Lower leg skin (tissue), 3 donors: Measurements from ENCODE around the gene DIP2A.

Experiments
- CTCF ChIP-seq, 3 donors: fragments of 450-650 bp; IDR thresholded peaks; one replicate each; pipeline ENCODE4 v1.5.1; 2016; ENCODE audit warnings: antibody characterized with exemption in 3 of 3, mild to moderate bottlenecking in 3 of 3, moderate library complexity in 2 of 3
- POLR2A ChIP-seq, 2 donors: fragments of 450-650 bp; IDR thresholded peaks; one replicate each; pipeline ENCODE4 v1.6.1; 2016 to 2017; ENCODE audit warnings: antibody characterized with exemption in 2 of 2, mild to moderate bottlenecking in 1 of 2, moderate library complexity in 1 of 2

DNA sequence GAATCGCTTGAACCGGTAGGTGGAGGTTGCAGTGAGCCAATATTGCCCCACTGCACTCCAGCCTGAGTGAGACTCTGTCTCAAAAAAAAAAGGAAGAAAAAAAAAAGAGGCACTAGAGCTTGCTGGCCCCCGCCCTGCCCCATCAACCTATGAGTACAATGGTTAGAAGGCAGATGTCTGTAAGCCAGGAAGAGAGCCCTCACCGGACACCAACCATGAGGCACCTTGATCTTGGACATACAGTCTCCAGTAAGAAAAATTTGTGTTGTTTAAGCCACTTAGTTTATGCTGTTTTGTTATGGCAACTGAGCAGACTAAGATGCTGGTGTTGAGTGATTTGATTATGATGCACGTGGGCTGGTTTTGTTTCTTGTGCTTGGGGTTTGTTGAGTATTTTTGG, 34.2 kb downstream of the DIP2A start:
- no peak for TF ChIP-seq POLR2A (IDR thresholded peaks at IDR 0.05)
- TF ChIP-seq CTCF (IDR thresholded peaks at IDR 0.05), result no peak
